ENCODE data around the gene SPAG17.

GRCh38 chr1:118210723-118211110 lies 25.7 kb upstream of the SPAG17 start:
- no peak for TF ChIP-seq CTCF (IDR thresholded peaks at IDR 0.05; ENCODE audit: borderline replicate concordance, extremely low read depth, low read length, poor library complexity, severe bottlenecking)
- no peak for TF ChIP-seq EZH2 (IDR thresholded peaks at IDR 0.05; ENCODE audit: borderline replicate concordance, low read depth, low read length, severe bottlenecking)
